Hippocampal formation (tissue), 2 donors: ENCODE measurements around the gene LMCD1.

Source experiments
- DNase-seq, 2 donors: peaks; one replicate each; lab custom pipeline; 2025; lab: John Stamatoyannopoulos, UW

The LMCD1 gene

DNA sequence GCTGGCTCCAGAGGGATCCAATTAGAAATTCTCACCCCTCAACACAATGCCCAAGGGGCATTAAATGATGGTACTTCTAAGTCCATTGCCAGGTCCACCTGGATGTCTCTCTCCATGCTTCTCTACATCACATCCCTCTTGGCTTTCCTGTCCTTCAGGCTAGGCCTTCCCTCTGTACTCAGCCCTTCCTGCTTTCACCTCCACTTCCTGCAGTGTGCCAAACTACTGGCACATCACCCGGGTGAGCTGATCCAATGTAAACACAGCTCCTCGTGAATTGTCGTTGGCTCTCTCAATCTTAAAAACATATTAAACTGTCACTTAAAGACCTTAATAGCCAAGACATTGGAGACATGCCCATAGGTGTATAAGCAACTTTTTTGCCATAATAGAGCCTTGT, 4.0 kb downstream of the LMCD1 start:
- DNase-seq = no peak

DNA sequence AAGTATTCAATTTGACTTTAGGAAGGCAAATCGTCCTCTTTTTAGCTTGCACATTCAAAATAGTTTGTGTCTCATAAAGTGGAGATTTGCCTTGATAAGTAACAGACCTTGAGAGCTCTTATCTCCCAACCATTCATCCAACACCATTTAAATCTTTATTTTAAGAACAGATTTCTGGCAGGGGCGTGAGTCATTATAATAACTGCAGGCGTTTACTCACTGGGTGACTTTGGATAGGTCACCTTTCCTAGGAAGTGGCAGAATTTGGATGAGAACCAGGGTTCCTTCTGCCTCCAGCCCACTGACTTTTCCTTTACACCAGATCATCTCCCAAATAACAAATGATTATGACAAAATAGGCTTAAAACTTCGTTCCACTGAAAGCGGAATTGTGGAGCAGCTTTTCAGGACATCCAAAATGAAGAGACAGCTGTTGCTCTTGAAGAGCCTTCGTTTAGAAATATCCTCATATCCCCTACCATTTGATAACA, 5.0 kb downstream of the LMCD1 start:
- no peak for DNase-seq

DNA sequence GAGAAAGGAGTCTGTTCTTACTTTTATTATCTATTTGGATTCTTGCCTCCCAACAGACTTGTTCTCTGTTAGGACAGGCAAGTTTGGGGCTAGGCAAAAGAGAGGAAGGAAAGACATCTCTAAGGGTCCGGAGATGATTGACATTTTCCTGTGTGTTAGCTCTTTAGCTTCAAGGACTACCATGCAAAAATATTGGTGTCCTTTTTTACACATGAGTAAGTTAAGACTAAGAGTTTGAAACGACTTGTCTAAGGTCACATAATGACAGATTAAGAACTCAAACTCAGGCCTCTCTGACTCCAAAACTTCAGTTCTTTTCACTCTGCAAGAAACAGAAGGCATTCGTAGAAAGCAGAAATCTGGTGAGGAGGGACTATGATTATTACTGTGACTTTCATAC, 5.9 kb downstream of the LMCD1 start:
- DNase-seq = no peak

DNA sequence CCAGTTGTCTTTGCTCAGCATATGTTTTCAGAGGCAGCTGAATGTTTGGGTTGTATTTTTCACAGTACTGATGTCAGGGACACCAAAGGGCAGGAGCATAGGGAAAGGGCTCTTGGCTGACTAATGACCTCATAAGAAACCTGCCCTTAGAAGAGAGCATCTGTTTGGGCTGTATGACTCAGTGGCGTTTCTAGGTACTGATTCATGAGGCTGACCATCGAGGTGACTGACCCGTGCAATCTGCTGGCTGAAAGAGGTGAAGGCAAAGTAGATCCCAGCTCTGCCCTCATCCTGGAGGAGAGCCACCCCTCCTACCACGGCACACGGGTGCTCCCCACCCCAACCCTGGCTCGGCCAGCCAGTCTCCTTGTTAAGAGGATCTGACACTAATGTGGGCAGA, 8.3 kb downstream of the LMCD1 start:
- DNase-seq = no peak

DNA sequence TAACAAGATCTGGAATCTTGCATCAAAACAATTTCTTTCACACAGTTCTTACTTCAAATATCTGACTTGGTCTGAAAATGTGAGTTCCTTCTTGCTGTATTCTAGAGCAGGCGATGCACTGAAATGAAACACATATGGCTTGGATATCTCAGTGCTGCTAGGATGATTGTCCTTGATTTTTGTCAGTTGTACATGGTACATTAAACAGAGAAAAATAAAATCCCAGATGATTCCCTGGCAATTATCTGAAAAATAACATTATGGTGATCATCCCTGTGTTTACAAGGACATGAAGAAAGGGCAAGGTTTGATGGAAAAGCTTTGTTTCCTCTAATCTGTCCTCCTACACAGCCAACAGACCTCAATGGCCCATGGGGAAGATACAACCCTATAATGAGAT, 10.6 kb downstream of the LMCD1 start:
- no peak for DNase-seq

DNA sequence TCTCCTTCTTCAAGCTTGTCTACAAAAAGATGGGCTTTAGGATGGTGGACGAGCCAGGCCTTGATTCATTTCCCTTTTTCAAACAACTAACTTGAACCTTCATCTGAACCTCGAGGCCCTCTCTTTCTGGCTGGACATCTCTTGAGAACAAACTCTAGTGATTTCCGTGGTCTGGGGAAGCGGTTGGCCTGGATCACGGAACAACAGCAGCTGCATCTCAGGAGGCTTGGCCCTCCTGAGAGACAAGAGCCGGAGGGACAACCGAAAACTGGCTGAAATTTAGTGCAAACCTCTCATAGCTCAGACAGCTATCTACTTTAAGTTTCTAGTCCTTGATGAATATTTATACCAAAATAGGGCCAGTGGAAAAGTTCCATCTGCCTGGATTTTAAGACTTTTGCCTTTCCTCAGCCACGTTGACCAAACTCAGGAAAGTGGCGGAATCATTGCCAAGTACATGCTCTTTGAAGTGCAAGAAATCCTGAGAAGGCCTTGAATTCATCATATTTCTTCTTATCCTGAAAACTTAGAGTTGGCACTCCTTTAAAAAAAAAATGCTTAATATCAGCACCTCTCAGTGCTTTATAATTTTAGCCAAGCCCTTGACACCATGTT, 14.5 kb downstream of the LMCD1 start:
- DNase-seq = no peak

DNA sequence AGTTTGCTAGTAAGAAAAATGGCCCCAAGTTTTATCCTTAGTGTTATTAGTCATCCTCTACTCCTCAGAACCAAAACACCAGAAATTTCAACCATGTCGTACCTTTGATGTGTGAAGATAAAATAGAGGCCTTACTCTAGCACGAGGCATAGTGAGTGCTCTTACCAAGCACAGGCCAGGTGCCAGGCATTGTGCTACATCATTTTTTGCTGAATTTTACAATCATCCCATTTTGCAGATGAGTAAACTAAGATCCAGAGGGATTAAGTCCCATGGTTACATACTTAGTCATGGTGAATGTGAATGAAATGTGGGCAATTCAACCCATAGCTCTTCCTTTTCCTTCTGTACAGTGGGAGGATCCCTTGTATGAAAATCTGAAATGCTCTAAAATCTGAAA, 15.2 kb downstream of the LMCD1 start:
- no peak for DNase-seq

DNA sequence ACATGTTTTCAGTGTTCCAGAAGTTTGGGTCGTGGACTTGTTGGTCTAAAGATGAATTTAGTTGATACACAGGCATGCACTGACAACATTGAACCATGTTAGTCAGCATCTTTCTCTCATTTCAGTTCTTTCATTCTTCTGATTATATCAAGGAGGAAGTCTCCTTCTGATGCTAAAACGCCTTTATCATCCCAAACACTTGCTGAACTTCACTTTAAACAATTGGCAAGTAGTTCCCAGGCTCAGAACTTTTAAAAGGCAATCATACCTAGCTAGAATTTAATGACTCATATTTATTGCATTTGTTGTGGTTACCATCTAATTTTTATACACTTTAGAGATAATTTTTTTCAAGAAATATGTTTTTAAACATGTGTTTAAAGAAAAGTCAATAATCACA, 15.9 kb downstream of the LMCD1 start:
- DNase-seq = no peak

DNA sequence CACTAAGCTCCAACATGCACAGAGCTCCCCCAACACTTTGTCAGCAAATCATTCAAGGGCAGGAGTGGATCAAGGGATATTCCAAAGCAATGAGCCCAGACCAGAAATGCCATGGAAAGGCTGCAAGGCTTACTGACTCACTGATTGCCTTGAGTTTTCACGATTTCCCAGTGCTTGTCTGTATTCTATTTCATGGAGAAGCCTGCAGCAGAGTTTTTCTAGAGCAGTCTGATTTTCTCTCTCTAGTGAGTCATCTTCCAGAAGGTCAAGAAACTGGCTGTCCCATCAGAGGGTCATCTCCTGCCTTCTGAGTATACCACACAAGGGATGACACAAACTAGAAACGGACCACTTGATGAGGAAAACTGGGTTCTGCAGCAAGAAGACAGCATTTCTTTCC, 16.5 kb downstream of the LMCD1 start:
- DNase-seq = no peak

DNA sequence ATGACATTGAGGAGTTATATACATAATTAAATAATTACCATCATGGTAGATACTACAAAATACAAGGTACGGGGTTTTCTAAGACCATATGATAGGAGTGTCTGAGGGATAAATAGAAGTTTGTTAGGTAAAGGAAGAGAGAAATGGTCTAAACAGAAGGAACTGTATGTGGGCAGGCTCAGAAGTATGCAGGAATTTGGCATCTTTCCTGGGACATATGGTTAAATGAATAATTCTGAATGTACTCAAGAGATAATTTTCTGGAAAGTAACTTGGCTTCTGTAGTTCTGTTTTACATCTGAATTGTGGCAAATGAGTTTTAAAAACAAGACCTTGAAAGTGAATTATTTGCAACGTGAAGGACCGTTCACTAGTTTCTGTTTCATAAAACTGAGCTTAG, 17.5 kb downstream of the LMCD1 start:
- DNase-seq = no peak

DNA sequence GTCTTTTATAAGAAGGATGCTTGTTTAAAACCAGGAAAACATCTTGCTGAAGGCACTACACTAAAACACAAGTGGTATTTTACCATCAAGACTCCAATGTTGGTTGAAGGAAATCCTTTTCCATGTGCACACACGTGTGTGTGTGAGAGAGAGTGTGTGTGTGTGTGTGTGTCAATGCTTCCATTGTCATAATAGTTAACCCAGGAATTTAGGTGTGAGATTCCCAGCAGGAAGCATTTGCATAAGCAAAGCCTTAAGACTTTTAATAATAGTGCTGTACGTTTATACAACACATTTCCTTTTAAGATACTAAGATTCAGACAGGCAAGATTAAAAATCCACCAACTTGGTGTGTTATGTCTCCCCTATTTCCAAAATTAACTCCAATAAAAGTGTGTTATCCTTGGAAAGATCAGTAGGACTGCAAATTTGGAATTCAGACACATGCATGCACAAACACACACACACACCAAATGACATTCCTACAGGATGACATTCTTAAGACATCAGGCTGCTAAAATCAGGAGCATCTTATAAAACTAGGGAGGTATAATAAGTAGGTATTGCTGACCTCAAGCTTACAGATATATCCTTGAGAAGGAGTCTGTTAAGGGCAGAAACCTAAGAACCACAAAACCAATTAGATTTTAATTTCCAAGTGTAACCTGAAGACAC, 18.3 kb downstream of the LMCD1 start:
- DNase-seq = no peak

DNA sequence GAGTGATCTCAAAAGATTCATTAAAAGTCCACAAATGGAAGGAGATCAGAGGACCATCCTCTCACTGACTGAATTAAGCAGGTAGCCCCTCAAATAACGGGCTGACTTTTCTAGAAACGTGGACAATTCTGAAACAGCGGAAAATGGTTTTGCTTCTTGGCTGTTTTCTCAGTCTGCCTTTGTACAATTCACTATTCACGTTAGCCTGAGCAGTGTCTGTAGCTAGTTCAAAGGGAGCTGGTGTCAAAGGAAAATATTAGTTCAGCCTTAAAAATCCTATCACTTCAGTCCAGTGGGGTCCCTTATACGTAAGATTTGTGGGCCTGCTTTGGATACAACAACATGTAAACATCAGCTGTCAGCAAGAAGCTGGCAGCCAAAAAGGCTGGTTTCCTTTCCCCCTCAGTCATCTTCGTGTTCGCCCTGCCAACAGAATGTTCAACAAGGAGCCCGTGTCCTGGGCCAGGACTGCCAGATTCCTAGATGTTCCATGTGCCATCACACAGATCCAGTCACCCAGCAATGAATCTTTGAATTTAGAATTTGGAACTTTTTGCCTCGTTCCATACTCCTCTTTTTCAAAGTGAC, 19.3 kb downstream of the LMCD1 start:
- DNase-seq = no peak

DNA sequence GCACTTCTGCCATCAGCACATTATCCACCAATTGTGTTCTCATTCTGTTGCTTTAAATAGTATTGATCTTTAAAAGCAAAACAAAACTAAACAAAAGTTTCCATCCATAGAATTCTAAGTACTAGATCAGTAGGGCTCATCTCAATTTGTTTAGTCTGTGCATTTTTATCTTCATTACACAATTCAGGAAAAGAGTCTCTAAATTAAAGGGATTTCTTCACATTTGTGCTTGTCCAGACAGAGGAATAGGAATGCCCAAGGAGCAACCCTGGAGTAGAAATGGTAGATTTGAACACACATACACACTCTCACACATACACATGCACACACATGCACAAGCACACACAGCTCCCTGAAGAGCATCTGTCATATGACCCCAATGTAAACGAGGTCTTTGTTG, 21.4 kb downstream of the LMCD1 start:
- no peak for DNase-seq

DNA sequence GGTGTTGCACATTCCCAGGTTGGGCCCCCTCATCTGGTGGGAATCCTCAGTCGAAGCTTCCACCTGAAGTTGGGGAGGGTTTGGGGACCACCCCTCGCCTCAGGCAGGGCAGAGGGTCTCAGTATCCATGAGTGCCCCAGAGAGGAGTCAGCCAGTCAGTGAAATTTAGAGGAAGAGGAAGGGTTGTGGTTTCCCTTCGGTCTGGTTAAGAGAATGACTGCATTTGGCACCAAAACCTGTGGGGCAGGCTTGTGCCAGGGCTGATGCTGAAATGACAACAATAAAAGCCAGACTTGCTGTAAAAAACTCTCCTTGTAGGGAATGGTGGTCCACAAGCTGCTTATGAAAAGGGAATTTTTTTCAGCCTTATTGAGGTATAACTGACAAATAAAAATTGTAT, 22.6 kb downstream of the LMCD1 start:
- DNase-seq = no peak

DNA sequence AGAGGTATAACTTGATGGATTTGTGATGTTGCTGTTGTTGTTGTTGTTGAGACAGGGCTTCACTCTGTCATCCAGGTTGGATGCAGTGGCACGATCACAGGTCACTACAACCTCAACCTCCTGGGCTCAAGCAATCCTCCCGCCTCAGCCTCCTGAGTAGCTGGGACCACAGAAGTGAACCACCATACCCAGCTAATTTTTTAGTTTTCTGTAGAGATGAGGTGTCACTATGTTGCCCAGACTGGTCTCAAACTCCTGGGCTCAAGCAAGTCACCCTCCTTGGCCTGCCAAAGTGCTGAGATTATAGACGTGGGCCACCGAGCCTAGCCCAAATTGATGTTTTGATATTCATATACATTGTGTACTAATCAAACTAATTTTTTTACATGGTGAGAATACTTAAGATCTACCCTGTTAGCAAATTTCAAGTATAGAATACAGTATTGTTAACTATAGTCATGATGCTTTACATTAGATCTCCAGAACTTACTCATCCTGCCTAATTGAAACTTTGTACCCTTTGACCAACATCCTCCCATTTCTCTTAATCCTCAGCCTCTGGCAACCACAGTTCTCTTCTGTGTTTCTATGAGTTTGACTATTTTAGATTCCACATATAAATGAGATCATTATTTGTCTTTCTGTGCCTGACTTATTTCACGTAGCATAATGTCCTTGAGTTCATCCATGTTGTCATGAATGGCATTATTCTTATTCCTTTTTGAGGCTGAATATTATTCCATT, 23.2 kb downstream of the LMCD1 start:
- no peak for DNase-seq

DNA sequence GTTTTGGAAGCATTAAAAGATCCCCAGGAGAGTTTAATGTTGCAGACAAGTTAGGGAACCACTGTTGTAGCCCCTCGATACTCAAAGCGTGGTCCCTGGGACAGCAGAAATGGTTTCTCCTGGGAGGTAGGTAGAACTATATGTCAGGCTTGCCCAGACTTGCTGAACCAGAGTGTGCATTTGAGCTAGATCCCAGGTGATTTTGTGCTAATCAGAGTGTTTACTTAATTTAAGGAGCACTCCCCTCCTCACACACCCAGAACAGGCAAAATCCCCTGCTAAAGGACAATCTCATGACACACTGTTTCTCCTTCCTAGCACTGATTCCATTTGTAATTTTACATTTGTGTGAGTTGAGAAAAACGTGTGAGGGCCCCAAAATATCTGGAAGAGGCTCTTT, 24.3 kb downstream of the LMCD1 start:
- no peak for DNase-seq

DNA sequence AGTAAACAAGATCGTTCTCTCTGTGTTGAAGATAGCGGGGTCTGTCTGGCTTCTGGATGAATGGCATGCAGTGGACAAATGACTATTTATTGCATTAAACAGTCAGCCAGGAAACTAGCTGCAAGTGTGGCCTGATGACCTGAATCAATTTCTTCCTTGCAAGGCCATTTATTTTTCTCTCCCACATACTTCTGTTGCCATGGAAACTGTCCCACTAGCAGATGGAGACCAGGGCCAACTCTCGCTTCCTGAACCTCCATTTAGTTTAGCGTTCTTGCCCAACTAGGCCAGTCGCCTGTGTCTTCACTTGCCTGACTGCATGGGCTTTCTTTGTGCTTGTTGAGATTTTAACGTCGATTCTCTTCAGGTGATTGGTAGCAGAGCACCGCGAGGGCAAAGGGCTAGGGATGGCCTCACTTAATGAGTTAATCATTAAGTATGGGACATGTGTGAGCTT, 27.6 kb downstream of the LMCD1 start:
- peak in 1 of 2 donors; percentile 30 for DNase-seq

DNA sequence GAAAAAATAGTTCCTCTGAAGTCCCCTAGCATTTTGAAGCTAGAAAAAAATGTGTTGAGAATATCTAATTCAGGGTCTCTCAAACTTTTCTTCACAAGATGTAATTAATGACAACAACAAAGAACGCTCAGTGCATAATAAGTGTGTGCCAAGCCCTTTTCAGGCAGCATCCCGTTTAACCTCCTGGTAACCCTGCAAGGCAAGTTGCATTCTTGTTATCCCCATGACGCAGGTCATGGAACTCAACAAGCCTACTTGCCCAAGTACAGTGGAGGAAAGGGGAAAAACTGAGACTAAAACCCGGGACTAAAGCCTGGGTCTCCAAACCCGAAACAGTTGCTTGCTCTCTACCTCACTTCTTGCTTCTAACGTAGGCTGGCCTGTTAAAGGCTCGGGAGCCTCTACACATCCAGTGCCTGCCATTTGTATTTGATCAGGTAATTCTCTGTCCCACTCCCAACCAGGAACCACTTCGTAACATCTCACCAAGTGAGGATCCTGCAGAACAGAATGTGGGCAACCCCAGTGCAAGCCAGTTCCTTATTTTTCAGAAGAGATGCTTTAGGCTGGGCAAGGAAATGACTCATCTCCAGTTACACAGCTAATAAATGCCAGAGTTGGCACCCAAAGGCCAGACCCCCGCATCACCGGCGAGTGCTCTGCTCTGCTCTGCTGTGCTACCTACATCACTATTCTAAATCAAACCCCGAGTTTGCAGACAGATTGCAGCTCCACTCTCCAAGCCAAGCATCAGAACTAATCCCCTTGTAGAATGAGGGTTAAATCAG, 28.3 kb downstream of the LMCD1 start:
- peak in 1 of 2 donors; percentile 4 for DNase-seq

DNA sequence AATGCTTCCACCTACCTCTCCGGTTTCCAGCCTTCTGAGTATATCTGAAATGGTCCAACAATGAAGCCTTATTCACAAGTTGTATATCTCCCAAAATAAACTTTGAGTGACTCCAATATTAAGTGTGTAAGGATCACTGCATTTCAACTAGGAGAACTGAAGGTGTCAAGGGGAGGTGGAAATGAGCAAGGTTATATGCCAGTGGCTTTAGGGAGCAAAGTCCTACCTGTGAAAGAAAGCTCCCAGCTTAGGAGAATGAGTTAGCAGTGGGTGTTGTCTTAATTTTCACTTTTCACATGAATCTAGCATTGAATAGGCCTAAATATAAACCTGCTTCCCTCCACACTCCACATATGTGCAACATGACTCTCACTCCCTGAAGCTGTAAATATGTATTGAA, 29.0 kb downstream of the LMCD1 start:
- no peak for DNase-seq

DNA sequence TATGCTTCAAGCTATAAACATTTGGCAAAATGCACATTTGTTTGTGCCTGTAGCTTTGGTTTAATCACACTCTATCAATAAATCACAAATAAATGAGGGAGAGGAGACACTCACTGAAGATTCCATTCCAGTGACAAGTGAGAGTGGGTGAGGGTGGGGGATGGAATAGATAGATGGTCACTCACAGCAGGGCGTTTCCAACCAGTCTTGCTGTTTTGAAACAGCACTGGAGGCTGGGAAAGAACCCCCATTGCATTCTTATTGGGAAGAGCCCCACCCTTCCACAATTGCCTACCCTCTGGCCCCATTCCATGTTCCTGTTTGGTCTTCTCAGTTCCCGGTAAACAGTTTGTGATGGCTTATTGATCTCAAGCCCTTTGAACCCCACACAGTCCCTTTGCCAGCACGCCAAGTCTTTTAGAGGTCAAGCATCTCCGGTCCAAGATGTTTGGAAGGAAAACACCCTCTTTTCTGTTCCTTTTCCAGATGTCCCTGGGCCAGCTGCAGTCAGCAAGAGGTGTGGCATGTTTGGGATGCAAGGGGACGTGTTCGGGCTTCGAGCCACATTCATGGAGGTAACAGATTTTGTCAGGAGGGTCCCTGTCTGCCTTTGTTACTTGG, 30.7 kb downstream of the LMCD1 start:
- DNase-seq = no peak
